GM19238 (cell line): ENCODE measurements around the gene OR7C2.

Source experiments
- DNase-seq: peaks from one replicate; pipeline ENCODE4 v3.0.0; 2011; ENCODE audit warnings: low spot score; ENCODE audit not compliant: insufficient read length

OR7C2 gene

DNA sequence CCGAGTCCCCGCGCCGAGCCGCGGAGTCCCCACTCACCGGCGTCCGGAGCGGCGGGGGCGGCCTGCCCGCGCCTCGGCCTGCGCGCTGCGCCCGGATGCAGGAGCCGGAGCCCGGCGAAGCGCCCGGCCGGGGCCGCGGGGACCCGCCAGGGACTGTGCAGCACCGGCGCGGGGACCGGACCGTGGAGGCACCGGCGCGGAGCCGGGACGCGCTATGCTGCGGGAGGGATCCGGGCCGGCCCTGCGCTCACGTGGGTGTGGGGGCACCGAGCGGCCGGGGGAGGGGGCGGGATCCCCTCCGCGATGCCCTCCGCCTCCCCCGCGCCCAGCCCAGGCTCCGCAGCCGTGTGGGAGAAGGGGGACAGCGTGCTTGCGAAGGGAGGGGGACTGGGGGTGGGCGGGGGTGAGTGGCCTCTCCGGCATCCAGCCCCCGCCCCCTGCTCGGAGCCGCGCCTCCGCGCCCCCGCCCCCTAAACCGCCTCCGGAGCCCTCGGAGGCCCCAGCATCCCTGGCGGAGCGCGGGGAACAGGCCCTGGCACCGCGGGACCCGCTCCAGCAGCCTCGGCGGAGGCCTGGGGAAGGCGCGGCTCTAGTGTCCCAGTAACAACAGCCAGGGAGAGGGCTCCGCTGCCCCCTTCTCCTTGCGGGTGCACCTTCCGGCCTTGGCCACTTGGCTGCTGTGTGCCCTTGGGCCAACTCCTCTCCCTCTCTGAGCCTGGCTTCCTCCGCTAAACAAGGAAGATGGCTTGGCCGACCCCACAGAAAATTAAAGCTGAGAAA, 38.4 kb downstream of the OR7C2 start, which contains the start of gene SLC1A6:
TSS of gene SLC1A6 (minus strand) at position 389 of the 780 bp plus-strand sequence. CDS start 6,954 bp downstream, outside the sequence.
- no peak for DNase-seq

GRCh38 chr19:14985133-14985532, 43.8 kb downstream of the OR7C2 start:
- no peak for DNase-seq
